AG04450 (cell line): Measurements from ENCODE around the gene C11orf54. TPM values are rescaled to one million over a fixed set of nuclear protein-coding genes. Genes with fewer than 3 reads are reported as not detected.
"Not testable (repeated sequence)": the region's sequence is repeated elsewhere in the genome, so short reads cannot be mapped to it uniquely, and the experiment has no call there.

ENCODE experiments used
- CTCF ChIA-PET: fragments of 300-600, 350-600 bp; formaldehyde crosslinking; extraction: SDS; loops from one replicate; lab custom pipeline; 2022; ENCODE audit warnings: antibody characterized with exemption, inconsistent platforms; lab: Charles Lee
- POLR2A ChIA-PET: fragments of 350-600 bp; formaldehyde crosslinking; extraction: SDS; loops from one replicate; lab custom pipeline; 2021; ENCODE audit warnings: antibody characterized with exemption, inconsistent platforms; lab: Yijun Ruan, JAX
- DNase-seq: peaks from one replicate; pipeline ENCODE4 v3.0.0-alpha.2; 2011; ENCODE audit warnings: low read depth, low spot score
- H3K27ac ChIP-seq: one replicate; pipeline ENCODE4 v1.5.1; 2012; ENCODE audit warnings: low read depth, low read length, control low read depth
- H3K27me3 ChIP-seq: one replicate; pipeline ENCODE4 v1.6.0; 2012; ENCODE audit warnings: low read length; ENCODE audit not compliant: control insufficient read depth, insufficient read depth
- H3K4me3 ChIP-seq: 2 replicates; pipeline ENCODE4 v1.5.1; 2011; ENCODE audit warnings: mild to moderate bottlenecking, low read depth, low read length, control low read depth
- H3K9me3 ChIP-seq: 2 replicates; pipeline ENCODE4 v1.5.1; 2012; ENCODE audit warnings: low read length; ENCODE audit not compliant: control insufficient read depth, insufficient read depth
- CTCF ChIP-seq: IDR thresholded peaks from 2 replicates; pipeline ENCODE4 v1.5.1; 2011; ENCODE audit warnings: low read depth, low read length, control low read depth, inconsistent platforms
- polyA plus RNA-seq: library from polyadenylated mRNA; depleted of rRNA; stranded (reverse); fragments of >200 nt; gene quantifications from 2 replicates; pipeline ENCODE4 v1.2.3, GENCODE V29; 2011

C11orf54 gene
- polyA plus RNA-seq, 1 experiment, result 28.0 TPM

- DNase-seq, result no peak
- TF ChIP-seq CTCF, result no peak
- no peak overlapping the region for H3K4me3 ChIP-seq
- ChIA-PET POLR2A (no interaction called here), CTCF (no interaction called here)
- no peak overlapping the region for H3K27ac ChIP-seq
- no peaks in the 10 kb centered on the region for H3K27me3 ChIP-seq
- H3K9me3 ChIP-seq, result peaks cover 4% of the 10 kb centered on the region; the same call in 1 of the 2 replicates
Measured at GRCh38 chr11:93767018-93767417, 25.5 kb downstream of the C11orf54 start.

- CTCF ChIA-PET, result interaction anchor here (1.5 kb wide), 1 partner anchor 12 kb away, joined by 3 read pairs; no protein-coding TSS in a partner anchor
- DNase-seq, result no peak
- Histone ChIP-seq H3K27ac (no peak overlapping the region), H3K9me3 (peaks cover 20% of the 10 kb centered on the region), H3K4me3 (no peak overlapping the region), H3K27me3 (no peaks in the 10 kb centered on the region)
- POLR2A ChIA-PET, result interaction anchor here (0.8 kb wide), 1 partner anchor 14 kb away, joined by 3 read pairs; the partner anchor contains the start of gene MED17
- TF ChIP-seq CTCF, result no peak
Measured at GRCh38 chr11:93770160-93770559, 28.7 kb downstream of the C11orf54 start.

GRCh38 chr11:93772123-93772522 is 30.7 kb downstream of the C11orf54 start:
- peaks cover 19% of the 10 kb centered on the region for H3K9me3 ChIP-seq
- no peak overlapping the region for H3K4me3 ChIP-seq
- H3K27ac ChIP-seq, result no peak overlapping the region
- no peaks in the 10 kb centered on the region for H3K27me3 ChIP-seq
- no peak for TF ChIP-seq CTCF
- ChIA-PET CTCF (interaction anchor here (1.6 kb wide), 1 partner anchor 12 kb away, joined by 5 read pairs; the partner anchor contains the start of gene MED17), POLR2A (interaction anchor here (0.8 kb wide), 1 partner anchor 12 kb away, joined by 3 read pairs; the partner anchor contains the start of gene MED17)
- DNase-seq, result no peak

GRCh38 chr11:93773045-93773477 is 31.6 kb downstream of the C11orf54 start:
- Histone ChIP-seq H3K9me3 (peaks cover 17% of the 10 kb centered on the region), H3K27ac (no peak overlapping the region), H3K27me3 (no peaks in the 10 kb centered on the region), H3K4me3 (no peak overlapping the region)
- CTCF ChIA-PET, result interaction anchor here (1.6 kb wide), 1 partner anchor 11 kb away, joined by 5 read pairs; the partner anchor contains the start of gene MED17
- TF ChIP-seq CTCF, result no peak
- POLR2A ChIA-PET, result interaction anchor here (0.8 kb wide), 1 partner anchor 11 kb away, joined by 3 read pairs; the partner anchor contains the start of gene MED17
- DNase-seq, result no peak

- peaks cover 17% of the 10 kb centered on the region for H3K9me3 ChIP-seq
- TF ChIP-seq CTCF, result no peak
- no peaks in the 10 kb centered on the region for H3K27me3 ChIP-seq
- H3K27ac ChIP-seq, result no peak overlapping the region
- DNase-seq, result no peak
- ChIA-PET CTCF (no interaction called here), POLR2A (no interaction called here)
- no peak overlapping the region for H3K4me3 ChIP-seq
Measured at GRCh38 chr11:93773601-93774200, 32.2 kb downstream of the C11orf54 start.

GRCh38 chr11:93774560-93774959 is 33.1 kb downstream of the C11orf54 start:
- H3K27me3 ChIP-seq, POLR2A ChIA-PET: not testable (repeated sequence)
- CTCF ChIA-PET, result interaction anchor here (1.5 kb wide), 1 partner anchor 9 kb away, joined by 5 read pairs; the partner anchor contains the start of gene MED17

More at GRCh38 chr11:93774560-93774959, 33.1 kb downstream of the C11orf54 start:
- not testable (repeated sequence) for DNase-seq, H3K27ac ChIP-seq, H3K4me3 ChIP-seq
- H3K9me3 ChIP-seq, result peaks cover 17% of the 10 kb centered on the region
